WTC11 (cell line): ENCODE data around the gene UBXN10. TPM values are rescaled to one million over a fixed set of nuclear protein-coding genes. Genes with fewer than 3 reads are reported as not detected.

ENCODE experiments used
- ATAC-seq: fragments of 200-7000 bp; cut with Tn5 transposase; 2 replicates; pipeline ENCODE4 v1.10.0; 2021; ENCODE audit warnings: mild to moderate bottlenecking, moderate library complexity
- CTCF ChIA-PET: fragments of 300-600 bp; sonication (Branson Sonifier 250); formaldehyde crosslinking; loops from one replicate; lab custom pipeline; 2021; ENCODE audit warnings: antibody characterized with exemption; lab: Charles Lee
- POLR2A ChIA-PET: fragments of 350-600 bp; sonication (Branson Sonifier 250); formaldehyde crosslinking; loops from one replicate; lab custom pipeline; 2021; ENCODE audit warnings: antibody characterized with exemption; lab: Charles Lee
- DNase-seq: peaks from one replicate; pipeline ENCODE4 v3.0.0; 2021; ENCODE audit warnings: low spot score
- H3K27ac Mint-ChIP-seq: 2 replicates; pipeline ENCODE4 v1.8.0; 2021; ENCODE audit warnings: mixed read lengths
- H3K27me3 Mint-ChIP-seq: 2 replicates; pipeline ENCODE4 v1.8.0; 2021; ENCODE audit warnings: low read depth, mild to moderate bottlenecking, moderate library complexity, mixed read lengths
- H3K36me3 Mint-ChIP-seq: 2 replicates; pipeline ENCODE4 v1.8.0; 2021; ENCODE audit warnings: mixed read lengths
- H3K4me1 Mint-ChIP-seq: 2 replicates; pipeline ENCODE4 v1.8.0; 2022; ENCODE audit warnings: mixed read lengths
- H3K4me3 Mint-ChIP-seq: 2 replicates; pipeline ENCODE4 v1.8.0; 2021; ENCODE audit warnings: mild to moderate bottlenecking, moderate library complexity, mixed read lengths
- H3K9me3 Mint-ChIP-seq: 2 replicates; pipeline ENCODE4 v1.8.0; 2021; ENCODE audit warnings: mixed read lengths
- ATF1 ChIP-seq: sonication (generic); formaldehyde crosslinking; IDR thresholded peaks from 2 replicates; pipeline ENCODE4 v1.8.1; 2023; ENCODE audit warnings: mild to moderate bottlenecking, moderate library complexity, missing genetic modification reagents
- GRHL2 ChIP-seq: fragments of 250-450 bp; sonication (Bioruptor Pico); IDR thresholded peaks from 2 replicates; pipeline ENCODE4 v1.8.0; 2022; ENCODE audit warnings: mild to moderate bottlenecking, moderate library complexity; ENCODE audit not compliant: insufficient replicate concordance, severe bottlenecking
- GTF2I ChIP-seq: fragments of 250-450 bp; sonication (Bioruptor Pico); conservative IDR thresholded peaks from 2 replicates; pipeline ENCODE4 v1.4.0; 2021; ENCODE audit warnings: mild to moderate bottlenecking
- OVOL2 ChIP-seq: fragments of 250-450 bp; sonication (Bioruptor Pico); IDR thresholded peaks from 2 replicates; pipeline ENCODE4 v1.9.0; 2021; ENCODE audit warnings: mild to moderate bottlenecking, borderline replicate concordance
- RELA ChIP-seq: sonication (generic); formaldehyde crosslinking; IDR thresholded peaks from 2 replicates; pipeline ENCODE4 v1.8.1; 2022; ENCODE audit warnings: missing genetic modification reagents, mild to moderate bottlenecking, borderline replicate concordance
- TEAD1 ChIP-seq: sonication (generic); formaldehyde crosslinking; IDR thresholded peaks from 2 replicates; pipeline ENCODE4 v1.8.0; 2022; ENCODE audit warnings: mild to moderate bottlenecking, missing genetic modification reagents
- ZNF416 ChIP-seq: fragments of 250-450 bp; sonication (Bioruptor Pico); IDR thresholded peaks from 2 replicates; pipeline ENCODE4 v1.9.0; 2021; ENCODE audit warnings: mild to moderate bottlenecking, inconsistent platforms
- total RNA-seq: library from RNA; stranded (reverse); gene quantifications from 3 replicates; pipeline ENCODE4 v1.2.3, GENCODE V29; 2021
- TF ChIP-seq, protein P1 (sequence below): sonication (generic); formaldehyde crosslinking; IDR thresholded peaks from 2 replicates; pipeline ENCODE4 v1.8.1; 2023; ENCODE audit warnings: mild to moderate bottlenecking, missing genetic modification reagents
- TF ChIP-seq, protein P2 (sequence below): sonication (generic); formaldehyde crosslinking; conservative IDR thresholded peaks from 2 replicates; pipeline ENCODE4 v1.8.1; 2023; ENCODE audit warnings: mild to moderate bottlenecking, low read depth, missing genetic modification reagents, moderate library complexity
- TF ChIP-seq, protein P3 (sequence below): sonication (generic); formaldehyde crosslinking; IDR thresholded peaks from 2 replicates; pipeline ENCODE4 v1.8.1; 2022; ENCODE audit warnings: missing genetic modification reagents, borderline replicate concordance
- TF ChIP-seq, protein P4 (sequence below): sonication (generic); formaldehyde crosslinking; IDR thresholded peaks from 2 replicates; pipeline ENCODE4 v1.8.0; 2022; ENCODE audit warnings: mild to moderate bottlenecking, missing genetic modification reagents
- TF ChIP-seq, protein P5 (sequence below): sonication (generic); formaldehyde crosslinking; IDR thresholded peaks from 2 replicates; pipeline ENCODE4 v1.8.1; 2023; ENCODE audit warnings: mild to moderate bottlenecking, missing genetic modification reagents, moderate library complexity
- TF ChIP-seq, protein P6 (sequence below): sonication (generic); formaldehyde crosslinking; IDR thresholded peaks from 2 replicates; pipeline ENCODE4 v1.8.0; 2023; ENCODE audit warnings: missing genetic modification reagents, mild to moderate bottlenecking, borderline replicate concordance
- TF ChIP-seq, protein P7 (sequence below): fragments of 250-450 bp; sonication (Bioruptor Pico); IDR thresholded peaks from 2 replicates; pipeline ENCODE4 v1.9.0; 2021; ENCODE audit warnings: mild to moderate bottlenecking
- TF ChIP-seq, protein P8 (sequence below): sonication (generic); formaldehyde crosslinking; IDR thresholded peaks from 2 replicates; pipeline ENCODE4 v1.8.1; 2023; ENCODE audit warnings: mild to moderate bottlenecking, moderate library complexity, missing genetic modification reagents

UBXN10 gene
- total RNA-seq, 1 experiment from 2014 or later, result 0.52 TPM

DNA sequence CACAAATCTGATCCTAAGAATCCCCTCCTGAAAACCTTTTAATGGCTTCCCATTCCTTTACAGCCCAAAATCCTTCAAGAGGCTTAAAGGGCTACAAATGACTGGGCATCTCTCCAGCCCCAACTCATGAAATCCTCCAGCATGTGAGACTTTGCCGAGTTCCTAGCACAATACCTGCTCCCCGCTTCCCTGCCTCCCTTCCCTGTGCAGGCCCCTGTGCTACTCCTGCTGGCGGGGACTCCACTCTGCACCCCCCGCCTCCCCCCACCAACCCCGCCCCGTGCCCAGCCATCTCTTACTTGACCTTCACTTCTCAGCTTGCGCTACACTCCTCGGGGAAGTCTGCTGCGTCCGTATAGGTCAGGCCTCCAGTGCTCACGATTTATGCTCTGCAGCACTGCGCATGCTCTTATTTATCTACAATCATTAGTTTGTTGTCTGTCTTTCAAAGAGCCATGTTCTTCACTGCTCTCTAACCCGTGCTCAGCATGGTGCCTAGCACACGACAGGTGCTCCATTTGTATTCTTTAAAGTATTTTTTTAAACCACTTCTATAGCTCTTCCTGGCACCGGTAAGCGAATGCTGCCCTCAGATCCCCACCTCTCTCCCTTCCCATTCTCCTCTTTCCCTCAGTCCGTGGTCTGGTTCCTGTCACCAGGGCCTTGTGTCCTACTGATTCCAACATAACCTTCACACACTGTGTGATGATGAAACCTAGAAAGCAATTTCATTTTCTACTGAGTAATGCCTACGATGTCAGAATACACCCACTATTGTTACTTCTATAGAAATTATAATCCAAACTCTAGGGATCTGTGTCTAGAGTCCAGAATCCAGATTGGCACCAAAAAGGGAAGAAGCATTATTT lies 37.9 kb downstream of the UBXN10 start (continued):
- TF ChIP-seq ZNF416 (CRISPR knock-in tag), result no peak
- TF ChIP-seq, protein P1, sequence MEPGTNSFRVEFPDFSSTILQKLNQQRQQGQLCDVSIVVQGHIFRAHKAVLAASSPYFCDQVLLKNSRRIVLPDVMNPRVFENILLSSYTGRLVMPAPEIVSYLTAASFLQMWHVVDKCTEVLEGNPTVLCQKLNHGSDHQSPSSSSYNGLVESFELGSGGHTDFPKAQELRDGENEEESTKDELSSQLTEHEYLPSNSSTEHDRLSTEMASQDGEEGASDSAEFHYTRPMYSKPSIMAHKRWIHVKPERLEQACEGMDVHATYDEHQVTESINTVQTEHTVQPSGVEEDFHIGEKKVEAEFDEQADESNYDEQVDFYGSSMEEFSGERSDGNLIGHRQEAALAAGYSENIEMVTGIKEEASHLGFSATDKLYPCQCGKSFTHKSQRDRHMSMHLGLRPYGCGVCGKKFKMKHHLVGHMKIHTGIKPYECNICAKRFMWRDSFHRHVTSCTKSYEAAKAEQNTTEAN, result no peak
- TF ChIP-seq, protein P2, sequence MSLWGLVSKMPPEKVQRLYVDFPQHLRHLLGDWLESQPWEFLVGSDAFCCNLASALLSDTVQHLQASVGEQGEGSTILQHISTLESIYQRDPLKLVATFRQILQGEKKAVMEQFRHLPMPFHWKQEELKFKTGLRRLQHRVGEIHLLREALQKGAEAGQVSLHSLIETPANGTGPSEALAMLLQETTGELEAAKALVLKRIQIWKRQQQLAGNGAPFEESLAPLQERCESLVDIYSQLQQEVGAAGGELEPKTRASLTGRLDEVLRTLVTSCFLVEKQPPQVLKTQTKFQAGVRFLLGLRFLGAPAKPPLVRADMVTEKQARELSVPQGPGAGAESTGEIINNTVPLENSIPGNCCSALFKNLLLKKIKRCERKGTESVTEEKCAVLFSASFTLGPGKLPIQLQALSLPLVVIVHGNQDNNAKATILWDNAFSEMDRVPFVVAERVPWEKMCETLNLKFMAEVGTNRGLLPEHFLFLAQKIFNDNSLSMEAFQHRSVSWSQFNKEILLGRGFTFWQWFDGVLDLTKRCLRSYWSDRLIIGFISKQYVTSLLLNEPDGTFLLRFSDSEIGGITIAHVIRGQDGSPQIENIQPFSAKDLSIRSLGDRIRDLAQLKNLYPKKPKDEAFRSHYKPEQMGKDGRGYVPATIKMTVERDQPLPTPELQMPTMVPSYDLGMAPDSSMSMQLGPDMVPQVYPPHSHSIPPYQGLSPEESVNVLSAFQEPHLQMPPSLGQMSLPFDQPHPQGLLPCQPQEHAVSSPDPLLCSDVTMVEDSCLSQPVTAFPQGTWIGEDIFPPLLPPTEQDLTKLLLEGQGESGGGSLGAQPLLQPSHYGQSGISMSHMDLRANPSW (CRISPR knock-in tag), result no peak
- TF ChIP-seq, protein P3, sequence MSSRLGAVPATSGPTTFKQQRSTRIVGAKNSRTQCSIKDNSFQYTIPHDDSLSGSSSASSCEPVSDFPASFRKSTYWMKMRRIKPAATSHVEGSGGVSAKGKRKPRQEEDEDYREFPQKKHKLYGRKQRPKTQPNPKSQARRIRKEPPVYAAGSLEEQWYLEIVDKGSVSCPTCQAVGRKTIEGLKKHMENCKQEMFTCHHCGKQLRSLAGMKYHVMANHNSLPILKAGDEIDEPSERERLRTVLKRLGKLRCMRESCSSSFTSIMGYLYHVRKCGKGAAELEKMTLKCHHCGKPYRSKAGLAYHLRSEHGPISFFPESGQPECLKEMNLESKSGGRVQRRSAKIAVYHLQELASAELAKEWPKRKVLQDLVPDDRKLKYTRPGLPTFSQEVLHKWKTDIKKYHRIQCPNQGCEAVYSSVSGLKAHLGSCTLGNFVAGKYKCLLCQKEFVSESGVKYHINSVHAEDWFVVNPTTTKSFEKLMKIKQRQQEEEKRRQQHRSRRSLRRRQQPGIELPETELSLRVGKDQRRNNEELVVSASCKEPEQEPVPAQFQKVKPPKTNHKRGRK (CRISPR knock-in tag), result no peak
- TF ChIP-seq, protein P4, sequence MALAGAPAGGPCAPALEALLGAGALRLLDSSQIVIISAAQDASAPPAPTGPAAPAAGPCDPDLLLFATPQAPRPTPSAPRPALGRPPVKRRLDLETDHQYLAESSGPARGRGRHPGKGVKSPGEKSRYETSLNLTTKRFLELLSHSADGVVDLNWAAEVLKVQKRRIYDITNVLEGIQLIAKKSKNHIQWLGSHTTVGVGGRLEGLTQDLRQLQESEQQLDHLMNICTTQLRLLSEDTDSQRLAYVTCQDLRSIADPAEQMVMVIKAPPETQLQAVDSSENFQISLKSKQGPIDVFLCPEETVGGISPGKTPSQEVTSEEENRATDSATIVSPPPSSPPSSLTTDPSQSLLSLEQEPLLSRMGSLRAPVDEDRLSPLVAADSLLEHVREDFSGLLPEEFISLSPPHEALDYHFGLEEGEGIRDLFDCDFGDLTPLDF (CRISPR knock-in tag), result no peak
- TF ChIP-seq, protein P5, sequence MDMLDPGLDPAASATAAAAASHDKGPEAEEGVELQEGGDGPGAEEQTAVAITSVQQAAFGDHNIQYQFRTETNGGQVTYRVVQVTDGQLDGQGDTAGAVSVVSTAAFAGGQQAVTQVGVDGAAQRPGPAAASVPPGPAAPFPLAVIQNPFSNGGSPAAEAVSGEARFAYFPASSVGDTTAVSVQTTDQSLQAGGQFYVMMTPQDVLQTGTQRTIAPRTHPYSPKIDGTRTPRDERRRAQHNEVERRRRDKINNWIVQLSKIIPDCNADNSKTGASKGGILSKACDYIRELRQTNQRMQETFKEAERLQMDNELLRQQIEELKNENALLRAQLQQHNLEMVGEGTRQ (CRISPR knock-in tag), result no peak
- no peak for TF ChIP-seq GTF2I (CRISPR knock-in tag)
- TF ChIP-seq GRHL2, result no peak

DNA sequence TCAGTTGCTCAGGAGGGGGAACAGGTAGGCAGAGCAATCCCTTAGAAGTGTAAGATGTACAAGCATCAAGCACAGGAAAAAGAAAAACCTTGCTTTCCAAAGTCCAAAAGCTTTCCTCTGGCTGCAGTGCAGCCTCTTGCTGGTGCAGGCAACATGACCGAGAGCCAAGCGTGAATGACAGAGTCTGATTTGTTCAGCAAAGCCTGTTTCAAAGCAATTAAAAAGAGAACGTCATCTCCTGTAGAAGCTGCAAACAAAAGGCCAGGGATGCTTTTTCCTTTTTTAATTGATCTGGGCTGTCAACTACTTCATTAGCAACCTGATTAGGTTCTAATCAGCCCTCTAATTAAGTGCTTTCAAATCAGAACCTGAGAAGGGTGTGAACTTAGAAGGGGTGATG lies 38.6 kb downstream of the UBXN10 start:
- no peaks in the 10 kb centered on the region for H3K9me3 Mint-ChIP-seq
- no peaks in the 10 kb centered on the region for H3K36me3 Mint-ChIP-seq
- ChIA-PET POLR2A (no interaction called here), CTCF (interaction anchor here (0.9 to 3.0 kb wide), 3 partner anchors 12 to 206 kb away, joined by 4 to 16 read pairs (median 9); no protein-coding TSS in a partner anchor)
- no peak overlapping the region for H3K4me3 Mint-ChIP-seq
- H3K27ac Mint-ChIP-seq, result no peak overlapping the region
- H3K27me3 Mint-ChIP-seq, result peaks cover 43% of the 10 kb centered on the region
- ATAC-seq (no peak), DNase-seq (no peak)
- H3K4me1 Mint-ChIP-seq, result peaks cover 22% of the 10 kb centered on the region
- TF ChIP-seq, protein P6, sequence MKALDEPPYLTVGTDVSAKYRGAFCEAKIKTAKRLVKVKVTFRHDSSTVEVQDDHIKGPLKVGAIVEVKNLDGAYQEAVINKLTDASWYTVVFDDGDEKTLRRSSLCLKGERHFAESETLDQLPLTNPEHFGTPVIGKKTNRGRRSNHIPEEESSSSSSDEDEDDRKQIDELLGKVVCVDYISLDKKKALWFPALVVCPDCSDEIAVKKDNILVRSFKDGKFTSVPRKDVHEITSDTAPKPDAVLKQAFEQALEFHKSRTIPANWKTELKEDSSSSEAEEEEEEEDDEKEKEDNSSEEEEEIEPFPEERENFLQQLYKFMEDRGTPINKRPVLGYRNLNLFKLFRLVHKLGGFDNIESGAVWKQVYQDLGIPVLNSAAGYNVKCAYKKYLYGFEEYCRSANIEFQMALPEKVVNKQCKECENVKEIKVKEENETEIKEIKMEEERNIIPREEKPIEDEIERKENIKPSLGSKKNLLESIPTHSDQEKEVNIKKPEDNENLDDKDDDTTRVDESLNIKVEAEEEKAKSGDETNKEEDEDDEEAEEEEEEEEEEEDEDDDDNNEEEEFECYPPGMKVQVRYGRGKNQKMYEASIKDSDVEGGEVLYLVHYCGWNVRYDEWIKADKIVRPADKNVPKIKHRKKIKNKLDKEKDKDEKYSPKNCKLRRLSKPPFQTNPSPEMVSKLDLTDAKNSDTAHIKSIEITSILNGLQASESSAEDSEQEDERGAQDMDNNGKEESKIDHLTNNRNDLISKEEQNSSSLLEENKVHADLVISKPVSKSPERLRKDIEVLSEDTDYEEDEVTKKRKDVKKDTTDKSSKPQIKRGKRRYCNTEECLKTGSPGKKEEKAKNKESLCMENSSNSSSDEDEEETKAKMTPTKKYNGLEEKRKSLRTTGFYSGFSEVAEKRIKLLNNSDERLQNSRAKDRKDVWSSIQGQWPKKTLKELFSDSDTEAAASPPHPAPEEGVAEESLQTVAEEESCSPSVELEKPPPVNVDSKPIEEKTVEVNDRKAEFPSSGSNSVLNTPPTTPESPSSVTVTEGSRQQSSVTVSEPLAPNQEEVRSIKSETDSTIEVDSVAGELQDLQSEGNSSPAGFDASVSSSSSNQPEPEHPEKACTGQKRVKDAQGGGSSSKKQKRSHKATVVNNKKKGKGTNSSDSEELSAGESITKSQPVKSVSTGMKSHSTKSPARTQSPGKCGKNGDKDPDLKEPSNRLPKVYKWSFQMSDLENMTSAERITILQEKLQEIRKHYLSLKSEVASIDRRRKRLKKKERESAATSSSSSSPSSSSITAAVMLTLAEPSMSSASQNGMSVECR, result no peak
- TF ChIP-seq, protein P1, result no peak
- TF ChIP-seq TEAD1 (no peak), ATF1 (CRISPR knock-in tag) (no peak), OVOL2 (CRISPR knock-in tag) (no peak), RELA (no peak)
- TF ChIP-seq, protein P7, sequence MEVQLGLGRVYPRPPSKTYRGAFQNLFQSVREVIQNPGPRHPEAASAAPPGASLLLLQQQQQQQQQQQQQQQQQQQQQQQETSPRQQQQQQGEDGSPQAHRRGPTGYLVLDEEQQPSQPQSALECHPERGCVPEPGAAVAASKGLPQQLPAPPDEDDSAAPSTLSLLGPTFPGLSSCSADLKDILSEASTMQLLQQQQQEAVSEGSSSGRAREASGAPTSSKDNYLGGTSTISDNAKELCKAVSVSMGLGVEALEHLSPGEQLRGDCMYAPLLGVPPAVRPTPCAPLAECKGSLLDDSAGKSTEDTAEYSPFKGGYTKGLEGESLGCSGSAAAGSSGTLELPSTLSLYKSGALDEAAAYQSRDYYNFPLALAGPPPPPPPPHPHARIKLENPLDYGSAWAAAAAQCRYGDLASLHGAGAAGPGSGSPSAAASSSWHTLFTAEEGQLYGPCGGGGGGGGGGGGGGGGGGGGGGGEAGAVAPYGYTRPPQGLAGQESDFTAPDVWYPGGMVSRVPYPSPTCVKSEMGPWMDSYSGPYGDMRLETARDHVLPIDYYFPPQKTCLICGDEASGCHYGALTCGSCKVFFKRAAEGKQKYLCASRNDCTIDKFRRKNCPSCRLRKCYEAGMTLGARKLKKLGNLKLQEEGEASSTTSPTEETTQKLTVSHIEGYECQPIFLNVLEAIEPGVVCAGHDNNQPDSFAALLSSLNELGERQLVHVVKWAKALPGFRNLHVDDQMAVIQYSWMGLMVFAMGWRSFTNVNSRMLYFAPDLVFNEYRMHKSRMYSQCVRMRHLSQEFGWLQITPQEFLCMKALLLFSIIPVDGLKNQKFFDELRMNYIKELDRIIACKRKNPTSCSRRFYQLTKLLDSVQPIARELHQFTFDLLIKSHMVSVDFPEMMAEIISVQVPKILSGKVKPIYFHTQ (CRISPR knock-in tag), result no peak
- TF ChIP-seq, protein P8, sequence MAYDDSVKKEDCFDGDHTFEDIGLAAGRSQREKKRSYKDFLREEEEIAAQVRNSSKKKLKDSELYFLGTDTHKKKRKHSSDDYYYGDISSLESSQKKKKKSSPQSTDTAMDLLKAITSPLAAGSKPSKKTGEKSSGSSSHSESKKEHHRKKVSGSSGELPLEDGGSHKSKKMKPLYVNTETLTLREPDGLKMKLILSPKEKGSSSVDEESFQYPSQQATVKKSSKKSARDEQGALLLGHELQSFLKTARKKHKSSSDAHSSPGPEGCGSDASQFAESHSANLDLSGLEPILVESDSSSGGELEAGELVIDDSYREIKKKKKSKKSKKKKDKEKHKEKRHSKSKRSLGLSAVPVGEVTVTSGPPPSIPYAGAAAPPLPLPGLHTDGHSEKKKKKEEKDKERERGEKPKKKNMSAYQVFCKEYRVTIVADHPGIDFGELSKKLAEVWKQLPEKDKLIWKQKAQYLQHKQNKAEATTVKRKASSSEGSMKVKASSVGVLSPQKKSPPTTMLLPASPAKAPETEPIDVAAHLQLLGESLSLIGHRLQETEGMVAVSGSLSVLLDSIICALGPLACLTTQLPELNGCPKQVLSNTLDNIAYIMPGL (CRISPR knock-in tag), result no peak
